CD4-positive, alpha-beta T cell treated with Interleukin-4 for 1 hour (primary cell): ENCODE results near the gene SCAF4.

Experiments
- DNase-seq, 2 donors: peaks; one replicate each; pipeline ENCODE4 v3.0.0-alpha.2; 2020 to 2022

The SCAF4 gene

DNA sequence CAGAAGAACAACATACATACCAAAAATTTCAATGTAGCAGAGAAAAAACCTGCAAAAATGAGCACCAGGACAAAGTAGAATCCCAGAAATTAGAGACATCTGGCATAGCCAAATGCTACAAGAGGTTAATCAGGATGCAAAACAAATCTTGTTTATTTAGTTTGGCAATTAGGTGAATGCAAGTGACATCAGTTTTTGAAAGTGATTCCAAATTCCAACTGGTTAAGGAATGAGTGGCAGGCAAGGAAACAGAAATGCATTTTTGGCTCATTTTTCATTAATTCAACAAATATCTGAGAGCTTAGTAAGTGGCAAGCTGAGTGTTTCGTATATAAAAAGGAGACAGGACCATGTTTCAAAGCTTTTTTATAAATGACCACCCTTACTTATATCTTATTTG, 21.3 kb downstream of the SCAF4 start:
- no peak for DNase-seq

DNA sequence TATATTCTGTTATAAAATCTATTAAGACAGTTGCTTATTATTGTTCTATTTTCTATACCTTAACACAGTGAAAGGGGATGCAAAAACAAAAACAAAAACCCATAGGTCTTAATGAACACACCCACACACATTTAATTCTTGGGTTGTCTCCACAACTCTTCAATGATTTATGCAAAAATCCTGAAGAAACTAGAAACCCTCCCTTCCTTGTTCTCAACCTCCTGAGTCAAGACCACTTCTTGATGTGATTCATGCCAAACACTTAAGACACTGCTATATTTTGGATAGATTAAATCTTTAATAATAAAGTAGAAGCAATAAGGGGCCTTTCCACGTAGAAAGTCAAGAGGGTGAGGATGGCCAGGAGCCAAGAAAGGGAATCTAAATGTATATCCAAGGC, 23.4 kb downstream of the SCAF4 start:
- no peak for DNase-seq

DNA sequence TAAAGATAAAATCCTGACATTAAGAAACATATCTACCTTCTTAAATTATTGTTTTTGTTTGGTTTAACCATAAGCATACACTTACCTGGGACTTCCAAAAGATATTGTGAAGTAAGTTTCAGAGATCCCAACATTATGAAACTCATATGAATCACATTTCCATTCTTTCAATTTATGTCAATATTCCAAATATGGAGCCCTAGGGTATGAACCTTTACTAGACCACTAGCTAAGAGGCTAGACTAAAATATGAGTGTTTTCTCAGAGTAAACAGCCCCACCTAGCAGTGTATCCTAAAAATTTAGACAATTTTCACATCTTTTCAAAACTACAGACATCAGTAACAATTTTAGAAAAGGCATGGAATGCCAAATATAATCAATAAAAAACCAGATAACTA, 24.4 kb downstream of the SCAF4 start:
- no peak for DNase-seq

DNA sequence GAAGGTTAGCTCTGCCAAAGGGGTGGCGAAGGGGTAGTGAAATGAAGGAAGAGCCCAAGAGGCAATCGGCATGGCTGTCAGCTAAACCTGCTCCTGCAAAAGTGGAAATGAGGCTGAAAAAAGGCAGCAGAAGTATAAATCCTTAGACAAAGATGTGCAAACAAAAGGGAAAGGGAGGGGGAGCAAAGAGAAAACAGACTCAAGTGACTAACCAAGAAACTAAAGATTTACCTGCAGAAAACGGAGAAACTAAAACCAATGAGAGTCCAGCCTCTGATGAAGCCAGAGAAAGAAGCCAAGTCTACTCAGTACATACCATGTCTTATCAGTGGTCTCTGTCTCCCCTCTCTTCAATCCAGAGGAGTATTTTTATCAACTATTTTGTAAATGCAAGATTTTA, 25.4 kb downstream of the SCAF4 start:
- DNase-seq = no peak

DNA sequence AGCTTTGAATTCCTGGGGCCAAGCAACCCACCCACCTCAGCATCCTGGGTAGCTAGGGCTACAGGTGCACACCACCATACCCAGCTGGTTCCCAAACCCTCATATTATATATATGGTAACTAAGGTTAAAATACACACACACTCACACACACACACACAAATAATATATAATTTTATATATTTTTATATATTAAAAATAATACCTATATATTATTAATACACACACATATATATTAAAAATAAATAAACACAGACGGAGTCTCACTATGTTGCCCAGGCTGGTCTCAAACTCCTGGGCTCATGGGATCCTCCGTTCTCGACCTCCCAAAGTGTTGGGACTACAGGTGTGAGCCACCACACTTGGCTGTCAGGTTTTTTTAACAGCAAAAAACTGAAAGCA, 31.9 kb downstream of the SCAF4 start:
- DNase-seq = no peak

DNA sequence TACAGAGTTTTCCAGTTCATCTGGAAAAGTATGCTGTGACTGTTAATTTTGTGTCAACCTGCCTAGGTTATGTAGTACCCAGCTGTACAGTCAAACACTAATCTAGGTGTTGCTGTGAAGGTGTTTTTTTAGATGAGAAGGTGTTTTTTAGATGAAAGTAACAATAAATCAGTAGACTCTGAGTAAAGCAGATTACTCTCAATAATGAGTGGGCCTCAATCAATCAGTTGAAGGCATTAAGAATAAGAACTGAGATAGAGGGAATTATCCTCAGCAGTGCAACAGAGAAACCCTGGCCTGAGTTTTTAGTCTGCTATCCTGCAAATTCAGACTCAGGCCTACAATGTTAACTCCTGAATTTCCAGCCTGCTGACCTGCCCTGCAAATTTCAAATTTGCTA, 33.5 kb downstream of the SCAF4 start:
- no peak for DNase-seq

DNA sequence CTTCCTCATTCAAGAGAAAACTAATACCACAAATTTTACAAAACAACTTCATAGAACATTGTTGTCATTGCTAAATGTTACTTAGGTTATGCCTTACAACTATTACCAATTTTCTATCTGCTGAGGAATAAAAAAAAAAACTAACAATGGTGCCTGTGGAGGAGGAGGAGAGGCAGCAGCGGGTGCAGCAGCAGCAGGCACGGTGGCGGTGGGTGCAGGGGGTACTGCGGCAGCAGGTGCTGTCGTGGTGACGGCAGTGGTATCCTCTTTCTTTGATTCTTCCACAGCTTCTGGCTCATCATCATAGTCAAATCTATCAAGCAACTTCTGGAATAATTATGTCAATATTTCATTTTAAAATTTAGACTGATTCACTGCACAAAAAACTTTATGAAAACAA, 35.5 kb downstream of the SCAF4 start:
- DNase-seq = no peak

DNA sequence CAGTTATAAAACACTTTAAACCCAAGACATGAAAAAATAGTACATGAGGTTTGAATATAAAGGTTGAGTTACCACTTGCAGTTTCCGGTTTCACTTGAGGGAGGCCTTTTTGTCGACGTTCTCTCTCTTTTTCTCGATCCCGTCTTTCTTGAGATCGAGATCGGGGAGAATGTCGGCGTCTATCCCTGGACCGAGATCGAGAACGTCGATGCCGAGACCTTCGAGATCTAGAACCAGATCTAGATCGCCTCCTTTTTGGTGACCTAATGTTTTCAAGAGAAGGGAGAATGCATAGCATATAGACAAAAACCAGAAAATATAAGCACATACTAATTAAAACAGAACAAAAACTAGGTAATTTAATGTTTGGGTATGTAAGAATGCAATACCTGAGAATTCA, 38.7 kb downstream of the SCAF4 start:
- DNase-seq = no peak

DNA sequence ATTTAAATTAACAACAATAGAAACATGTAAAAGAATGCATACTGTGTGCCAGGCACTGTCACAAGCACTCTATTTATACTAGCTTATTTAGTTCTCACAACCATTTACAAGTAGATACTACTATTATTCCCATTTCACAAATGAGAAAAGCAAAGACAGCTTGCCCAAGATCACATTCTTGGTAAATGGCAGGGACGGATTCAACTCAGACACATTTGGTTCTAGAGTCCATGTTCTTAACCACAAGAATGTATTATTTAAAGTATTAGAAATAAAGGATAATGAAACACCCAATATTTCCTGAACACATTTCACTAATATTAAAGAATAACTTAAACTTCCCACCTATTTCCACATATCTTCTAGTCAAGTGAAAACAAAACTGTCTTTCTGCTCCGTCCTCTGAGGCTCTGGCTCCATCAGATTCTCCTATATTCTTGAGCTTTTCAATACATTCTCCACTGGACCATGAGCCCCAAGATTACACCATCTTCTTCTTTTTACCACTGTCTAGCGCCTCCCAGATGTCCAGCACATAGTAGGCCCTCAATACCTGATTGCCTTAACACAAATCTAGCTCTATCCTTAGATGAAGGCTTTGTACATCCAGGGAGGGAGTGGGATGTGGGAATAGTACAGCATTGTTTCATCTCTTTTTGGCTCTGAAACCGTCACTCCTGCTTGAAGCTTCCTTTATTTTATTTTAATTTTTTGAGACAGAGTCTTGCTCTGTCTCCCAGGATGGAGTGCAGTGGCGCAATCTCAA, 43.1 kb downstream of the SCAF4 start:
- DNase-seq = no peak

DNA sequence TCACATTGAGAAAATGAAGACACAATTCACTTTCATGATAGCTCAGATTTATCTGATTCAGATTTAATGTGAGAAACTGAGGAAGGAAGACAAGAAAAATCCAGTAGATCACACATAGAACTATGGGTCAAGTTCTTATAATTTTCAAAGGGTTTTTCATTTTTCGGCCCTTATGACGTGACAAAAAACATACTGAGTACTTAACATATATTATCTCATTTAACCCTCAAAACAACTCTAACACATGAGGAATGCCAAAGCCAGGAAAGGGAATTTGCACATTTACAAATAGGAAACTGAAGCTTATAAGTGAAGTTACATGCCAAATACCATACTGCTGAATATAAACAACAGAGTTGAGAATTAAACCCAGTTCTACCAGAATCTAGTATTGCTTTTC, 44.8 kb downstream of the SCAF4 start:
- no peak for DNase-seq

DNA sequence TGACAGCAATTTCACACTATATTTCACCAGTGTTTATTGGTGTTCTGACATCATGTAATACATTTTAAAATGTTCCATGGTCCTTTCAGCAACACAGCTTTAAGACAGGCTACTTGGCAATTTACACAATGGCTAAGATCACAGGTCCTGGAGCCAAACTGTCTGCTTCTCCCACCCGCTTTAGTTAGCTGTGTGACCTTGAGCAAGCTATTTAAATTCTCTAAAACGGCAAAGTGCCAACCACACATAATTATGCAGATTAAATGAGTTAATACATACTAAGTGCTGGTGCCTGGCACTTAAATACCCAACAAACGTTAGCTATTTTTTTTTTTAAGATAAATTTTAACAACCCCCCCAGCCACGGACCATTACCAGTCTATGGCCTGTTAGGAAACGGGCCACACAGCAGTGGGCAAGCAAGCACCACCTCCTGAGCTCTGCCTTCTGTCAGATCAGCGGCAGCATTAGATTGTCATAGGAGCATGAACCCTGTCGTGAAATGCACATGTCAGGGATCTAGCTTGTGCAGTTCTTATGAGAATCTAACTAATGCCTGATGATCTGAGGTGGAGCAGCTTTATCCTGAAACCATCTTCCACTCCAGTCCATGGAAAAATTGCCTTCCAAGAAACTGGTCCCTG, 45.5 kb downstream of the SCAF4 start:
- no peak for DNase-seq

DNA sequence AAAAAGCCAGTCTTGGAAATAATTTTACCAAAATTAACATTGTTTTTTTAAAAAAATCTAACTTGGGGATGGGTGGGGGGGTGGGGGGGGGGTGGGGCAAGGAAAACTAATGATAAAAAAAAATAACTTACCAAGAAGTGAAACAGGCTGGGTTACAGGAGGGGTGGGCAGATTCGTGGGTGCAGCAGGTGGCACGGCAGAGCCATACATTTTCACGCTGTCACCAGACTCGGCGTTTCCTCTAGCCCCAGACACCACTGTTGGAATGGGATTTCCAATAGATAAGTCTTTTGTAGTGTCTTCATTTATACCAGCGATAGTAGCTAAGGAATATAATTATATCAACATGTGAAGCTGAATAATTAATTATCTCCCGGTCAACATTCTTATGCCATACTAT, 47.0 kb downstream of the SCAF4 start:
- DNase-seq = no peak

DNA sequence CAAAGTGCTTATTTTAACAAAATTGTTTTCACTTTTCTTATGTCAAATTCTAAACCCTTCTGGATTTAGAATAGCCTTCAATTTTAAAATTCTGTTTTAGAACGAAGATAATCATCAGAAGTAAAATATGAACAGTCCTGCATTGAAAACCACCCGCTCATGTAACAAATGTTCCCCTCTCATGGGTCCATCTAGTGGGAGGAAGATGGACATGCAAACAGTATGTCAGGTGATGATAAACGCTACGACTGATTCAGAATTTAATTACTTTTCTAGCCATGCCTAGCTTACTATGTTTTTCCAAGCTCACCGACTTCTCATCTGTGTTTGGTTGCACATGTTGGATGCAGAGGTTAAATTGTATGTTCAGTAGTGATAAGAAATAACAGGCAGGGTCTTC, 48.9 kb downstream of the SCAF4 start:
- DNase-seq = no peak

DNA sequence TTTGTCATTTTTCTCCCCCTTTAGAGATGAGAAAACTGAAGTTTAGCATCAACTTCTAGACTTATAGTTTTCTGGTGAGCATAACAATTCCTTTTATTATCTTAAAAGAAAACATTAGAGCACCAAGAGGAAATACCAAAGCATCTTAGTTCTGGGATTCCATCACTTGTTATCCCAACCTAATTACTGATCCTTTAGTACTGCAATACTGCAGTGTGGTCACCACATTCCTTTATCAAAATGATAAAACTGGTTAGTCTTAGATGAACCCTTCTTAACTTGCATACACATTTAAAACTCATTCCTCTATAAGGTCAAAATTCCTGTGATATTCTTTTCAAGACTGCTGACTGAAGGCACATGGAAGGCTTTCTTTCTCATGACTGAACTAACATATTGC, 49.3 kb downstream of the SCAF4 start:
- DNase-seq = no peak

DNA sequence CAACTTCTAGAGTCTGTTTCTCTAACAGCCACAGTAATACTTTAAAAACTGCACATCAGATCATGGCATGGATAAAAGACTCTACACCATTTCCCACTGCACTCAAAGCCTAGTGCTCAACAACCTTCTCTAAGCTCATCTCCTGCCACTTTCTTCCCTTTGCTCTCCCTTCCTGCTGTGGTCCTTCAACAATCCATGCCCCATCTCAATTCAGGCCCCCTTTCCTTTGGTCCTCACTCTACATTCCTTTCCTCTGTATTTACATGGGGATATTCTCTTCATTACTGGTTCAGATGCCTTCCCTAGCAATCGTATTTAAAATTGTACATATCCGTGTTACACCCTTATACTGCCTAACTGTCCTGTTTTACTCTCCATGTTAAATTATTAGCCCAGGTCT, 53.4 kb downstream of the SCAF4 start:
- no peak for DNase-seq

DNA sequence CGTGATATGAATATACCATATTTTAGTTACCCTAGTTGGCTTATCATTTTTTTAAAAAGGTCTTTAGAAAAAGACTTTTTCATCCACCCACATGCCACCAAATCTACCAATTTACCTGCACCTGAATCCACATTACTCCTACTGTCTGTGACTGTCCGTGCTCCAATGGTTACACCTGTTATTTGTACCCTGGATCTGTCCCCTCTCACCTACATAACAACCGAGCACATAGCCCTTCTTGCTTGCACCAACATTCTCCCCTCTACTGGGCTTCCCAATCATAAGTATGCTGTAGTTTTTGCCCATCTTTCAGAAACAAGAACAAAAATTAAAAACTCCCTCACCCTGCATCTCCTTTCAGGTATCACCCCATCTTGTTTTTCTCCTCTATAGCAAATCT, 54.9 kb downstream of the SCAF4 start:
- no peak for DNase-seq

DNA sequence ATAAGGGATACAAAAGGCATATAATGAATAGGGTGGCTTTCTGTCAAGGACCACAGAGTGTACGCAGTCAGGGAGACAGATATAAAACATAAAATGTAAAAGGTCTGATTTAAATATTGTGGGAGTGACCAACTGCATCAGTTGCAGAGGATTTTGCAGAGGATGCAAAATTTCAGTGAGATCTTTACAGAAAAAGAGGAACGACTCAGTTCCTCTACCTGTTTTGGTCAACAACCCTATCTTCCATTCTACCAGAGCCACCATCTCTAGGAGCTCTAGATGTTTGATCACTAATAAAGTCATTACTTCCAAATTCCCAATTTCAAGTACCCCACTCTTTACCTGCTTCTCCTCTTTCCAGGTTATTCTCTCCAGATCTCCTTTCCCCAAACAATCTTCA, 56.0 kb downstream of the SCAF4 start:
- no peak for DNase-seq

DNA sequence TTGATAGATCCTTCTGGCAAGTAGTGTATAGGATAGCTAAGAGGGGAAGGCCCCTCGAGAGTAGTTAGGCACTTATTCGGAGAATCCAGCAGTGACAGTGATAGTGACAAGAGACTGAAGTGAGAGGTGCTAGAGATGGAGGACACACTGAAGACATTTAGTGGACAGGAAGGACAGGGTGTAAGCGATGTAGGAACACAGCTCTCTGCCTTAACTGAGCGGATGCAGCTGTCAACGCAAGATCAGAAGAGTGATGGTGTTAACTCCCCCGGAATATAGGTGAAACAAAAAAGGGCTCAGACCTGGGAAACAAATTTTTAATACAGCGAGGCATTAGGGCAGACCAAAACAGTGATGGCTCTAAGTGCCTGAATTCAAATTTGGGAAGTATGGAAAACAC, 56.6 kb downstream of the SCAF4 start:
- no peak for DNase-seq

DNA sequence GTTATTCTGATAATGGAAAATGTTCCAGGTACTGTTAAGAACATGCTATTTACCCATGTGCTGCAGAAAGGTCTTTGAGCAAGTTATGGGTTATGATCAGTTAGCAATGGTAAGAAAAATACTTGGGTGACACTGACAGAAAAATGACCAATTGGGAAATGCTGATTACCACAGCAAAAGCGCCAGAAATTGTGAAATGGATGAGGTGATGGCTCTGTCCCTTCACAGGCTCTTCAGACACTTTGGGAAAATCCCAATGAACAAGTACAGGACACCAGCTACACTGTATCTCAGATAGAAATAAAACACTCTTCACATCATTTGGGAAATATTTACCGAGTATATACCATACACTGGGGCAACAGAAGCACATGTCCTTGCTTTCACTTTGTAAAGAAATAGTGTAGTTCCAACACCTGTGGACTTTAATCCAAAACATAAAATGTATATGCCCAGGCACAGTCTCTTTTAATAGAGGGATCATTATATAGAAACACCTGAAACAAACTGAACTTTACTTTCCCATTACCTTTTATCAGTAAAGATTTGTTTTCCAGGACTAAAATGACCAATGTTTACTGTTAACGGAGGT, 58.5 kb downstream of the SCAF4 start:
- no peak for DNase-seq

DNA sequence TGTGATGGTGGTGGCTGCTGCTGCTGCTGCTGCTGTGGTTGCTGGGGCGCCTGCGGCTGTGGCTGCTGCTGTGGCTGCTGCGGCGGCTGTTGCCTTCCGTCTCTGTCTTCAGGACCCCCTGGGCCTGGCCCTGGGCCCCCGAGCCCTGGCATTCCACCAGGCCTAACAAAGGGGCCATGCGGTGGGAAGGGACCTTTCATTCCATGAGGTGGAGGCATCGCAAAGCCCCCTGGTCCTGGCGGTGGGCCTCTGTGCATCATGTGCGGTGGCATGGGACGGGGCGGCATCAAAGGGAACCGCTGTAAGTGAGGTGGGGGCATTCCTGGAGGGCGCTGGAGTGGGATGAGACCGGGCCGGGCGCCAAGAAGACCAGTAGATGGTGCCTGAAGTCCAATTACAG, 60.0 kb downstream of the SCAF4 start:
- no peak for DNase-seq

DNA sequence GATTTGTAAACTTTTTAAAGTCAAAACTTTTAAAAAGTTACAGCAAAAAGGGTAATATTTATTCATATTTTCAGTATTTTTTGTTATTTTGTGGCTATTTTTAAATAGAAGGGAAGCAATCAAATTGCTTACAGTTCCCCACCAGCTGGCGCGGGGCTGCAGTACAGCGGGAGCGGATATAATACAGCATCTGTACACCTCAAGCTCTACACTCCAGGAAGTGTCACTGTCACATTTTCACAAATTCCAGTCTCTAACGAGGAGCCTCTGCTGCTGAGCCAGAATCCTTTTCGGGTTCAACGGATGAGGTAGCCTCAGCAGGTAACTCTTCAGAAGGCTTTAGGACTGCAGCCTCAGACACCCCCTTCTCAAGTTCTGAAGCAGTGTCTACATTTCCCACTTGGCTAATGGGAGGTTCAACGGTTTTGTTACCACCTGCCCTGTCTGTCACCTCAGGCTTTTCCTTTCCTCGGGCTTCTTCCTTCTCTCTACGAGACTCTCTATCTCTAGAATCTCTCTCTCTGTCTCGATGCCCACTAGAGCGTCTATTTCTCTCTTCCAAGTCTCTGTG, 60.7 kb downstream of the SCAF4 start:
- DNase-seq = no peak

DNA sequence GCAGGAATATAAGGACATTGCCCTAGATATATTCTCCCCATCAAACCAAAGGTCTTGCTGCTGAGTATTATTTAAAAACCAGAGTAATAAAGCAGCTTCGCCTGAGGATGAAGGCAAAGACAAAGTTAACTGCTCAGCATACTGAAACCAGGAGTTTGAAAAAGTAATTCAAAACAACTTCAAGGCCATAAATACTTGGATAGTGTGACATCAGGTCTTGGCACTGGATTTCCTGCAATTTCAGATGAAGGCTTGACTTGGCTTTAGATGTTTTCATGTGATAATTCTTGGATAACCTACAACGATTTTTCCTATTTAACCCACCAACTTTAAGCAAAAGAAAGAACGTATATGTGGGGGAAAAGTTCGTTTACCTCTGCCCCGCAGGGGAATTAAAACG, 61.8 kb downstream of the SCAF4 start:
- no peak for DNase-seq

DNA sequence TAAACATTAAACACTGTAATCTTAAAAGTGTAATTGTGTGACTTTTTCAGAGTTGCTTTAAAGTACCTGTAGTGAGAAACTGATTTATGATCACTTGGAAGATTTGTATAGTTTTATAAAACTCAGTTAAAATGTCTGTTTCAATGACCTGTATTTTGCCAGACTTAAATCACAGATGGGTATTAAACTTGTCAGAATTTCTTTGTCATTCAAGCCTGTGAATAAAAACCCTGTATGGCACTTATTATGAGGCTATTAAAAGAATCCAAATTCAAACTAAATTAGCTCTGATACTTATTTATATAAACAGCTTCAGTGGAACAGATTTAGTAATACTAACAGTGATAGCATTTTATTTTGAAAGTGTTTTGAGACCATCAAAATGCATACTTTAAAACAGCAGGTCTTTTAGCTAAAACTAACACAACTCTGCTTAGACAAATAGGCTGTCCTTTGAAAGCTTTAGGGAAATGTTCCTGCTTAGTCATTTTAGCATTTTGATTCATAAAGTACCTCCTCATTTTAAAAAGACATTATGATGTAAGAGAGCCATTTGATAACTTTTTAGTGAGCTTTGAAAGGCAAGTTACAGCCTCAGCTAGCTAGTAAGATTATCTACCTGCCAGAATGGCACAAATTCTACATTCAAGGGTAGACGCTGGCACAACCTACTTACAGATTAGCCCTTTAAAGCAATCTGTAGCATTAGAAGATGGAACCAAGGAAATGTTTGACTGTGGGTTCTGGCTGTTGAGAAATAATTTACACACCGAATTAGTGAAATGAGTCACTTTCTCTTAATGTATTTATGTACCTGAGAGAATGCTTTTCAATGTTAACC, 63.0 kb downstream of the SCAF4 start:
- DNase-seq = no peak
